Ishikawa (cell line): ENCODE measurements around the gene TYMP.

Source experiments
- CEBPB ChIP-seq: IDR thresholded peaks from 2 replicates; pipeline ENCODE4 v1.6.1; 2012
- CREB1 ChIP-seq: IDR thresholded peaks from 2 replicates; pipeline ENCODE4 v1.6.1; 2012; ENCODE audit warnings: low read depth
- EGR1 ChIP-seq: IDR thresholded peaks from 2 replicates; pipeline ENCODE4 v1.6.1; 2012
- EP300 ChIP-seq: IDR thresholded peaks from 2 replicates; pipeline ENCODE4 v1.6.1; 2012; ENCODE audit warnings: borderline replicate concordance
- FOXM1 ChIP-seq: IDR thresholded peaks from 2 replicates; pipeline ENCODE4 v1.6.1; 2012; ENCODE audit warnings: low read depth, borderline replicate concordance
- RAD21 ChIP-seq: IDR thresholded peaks from 2 replicates; pipeline ENCODE4 v1.6.1; 2012; ENCODE audit warnings: low read depth
- TAF1 ChIP-seq: IDR thresholded peaks from 2 replicates; pipeline ENCODE4 v1.6.1; 2012; ENCODE audit warnings: low read depth, mild to moderate bottlenecking
- TCF12 ChIP-seq: IDR thresholded peaks from 2 replicates; pipeline ENCODE4 v1.6.1; 2012; ENCODE audit warnings: low read depth
- YY1 ChIP-seq: IDR thresholded peaks from 2 replicates; pipeline ENCODE4 v1.6.1; 2012; ENCODE audit warnings: low read depth
- TF ChIP-seq, protein P1 (sequence below): IDR thresholded peaks from 2 replicates; pipeline ENCODE4 v1.6.1; 2012
- TF ChIP-seq, protein P2 (sequence below): IDR thresholded peaks from 2 replicates; pipeline ENCODE4 v1.6.1; 2012; ENCODE audit warnings: low read depth, mild to moderate bottlenecking
- TF ChIP-seq, protein P3 (sequence below): IDR thresholded peaks from 2 replicates; pipeline ENCODE4 v1.6.1; 2012

DNA sequence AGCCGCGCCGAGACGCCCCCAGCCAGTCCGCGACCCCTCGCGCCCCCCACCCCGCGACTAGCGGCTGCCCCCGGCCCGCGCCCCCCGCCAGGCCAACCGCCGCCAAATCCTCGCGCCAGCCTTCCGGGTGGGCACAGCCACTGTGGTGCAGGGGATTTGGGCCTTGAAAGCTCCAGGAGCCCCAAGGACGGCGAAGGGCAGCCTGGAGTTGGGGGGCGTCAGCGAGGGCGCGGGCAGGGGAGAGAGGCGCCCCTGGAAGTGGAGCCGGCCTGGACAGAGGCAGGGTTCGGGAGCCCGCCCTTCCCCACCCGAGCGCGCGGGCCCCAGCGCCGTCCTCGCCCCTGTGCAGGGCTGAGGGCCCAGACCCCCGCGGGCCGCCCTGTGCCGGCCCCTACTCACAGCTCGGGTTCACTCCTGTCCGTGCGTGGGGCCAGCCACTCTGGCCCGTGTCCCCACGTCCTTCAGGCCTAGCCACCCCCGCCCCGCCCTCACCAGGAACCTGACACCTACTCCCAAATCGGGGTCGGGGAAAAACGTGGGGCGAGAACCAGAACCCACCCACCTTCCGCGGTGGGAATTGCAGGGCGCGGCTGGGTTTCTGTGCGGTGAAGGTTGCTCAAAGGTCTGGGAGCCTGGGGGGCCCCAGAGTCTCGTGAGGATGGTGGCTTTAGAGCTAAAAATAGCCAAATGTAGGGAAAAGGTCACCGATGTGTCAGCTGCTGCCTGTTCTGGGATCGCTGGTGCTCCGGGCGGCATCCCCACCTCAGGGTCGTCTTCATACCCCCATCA, 48.4 kb upstream of the TYMP start, which contains the start of gene CPT1B:
- TF ChIP-seq TCF12 = no peak
- TF ChIP-seq, protein P1, sequence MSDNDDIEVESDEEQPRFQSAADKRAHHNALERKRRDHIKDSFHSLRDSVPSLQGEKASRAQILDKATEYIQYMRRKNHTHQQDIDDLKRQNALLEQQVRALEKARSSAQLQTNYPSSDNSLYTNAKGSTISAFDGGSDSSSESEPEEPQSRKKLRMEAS = no peak
- no peak for TF ChIP-seq EP300
- TF ChIP-seq TAF1 = no peak
- no peak for TF ChIP-seq RAD21
- TF ChIP-seq EGR1 = no peak
- TF ChIP-seq, protein P2, sequence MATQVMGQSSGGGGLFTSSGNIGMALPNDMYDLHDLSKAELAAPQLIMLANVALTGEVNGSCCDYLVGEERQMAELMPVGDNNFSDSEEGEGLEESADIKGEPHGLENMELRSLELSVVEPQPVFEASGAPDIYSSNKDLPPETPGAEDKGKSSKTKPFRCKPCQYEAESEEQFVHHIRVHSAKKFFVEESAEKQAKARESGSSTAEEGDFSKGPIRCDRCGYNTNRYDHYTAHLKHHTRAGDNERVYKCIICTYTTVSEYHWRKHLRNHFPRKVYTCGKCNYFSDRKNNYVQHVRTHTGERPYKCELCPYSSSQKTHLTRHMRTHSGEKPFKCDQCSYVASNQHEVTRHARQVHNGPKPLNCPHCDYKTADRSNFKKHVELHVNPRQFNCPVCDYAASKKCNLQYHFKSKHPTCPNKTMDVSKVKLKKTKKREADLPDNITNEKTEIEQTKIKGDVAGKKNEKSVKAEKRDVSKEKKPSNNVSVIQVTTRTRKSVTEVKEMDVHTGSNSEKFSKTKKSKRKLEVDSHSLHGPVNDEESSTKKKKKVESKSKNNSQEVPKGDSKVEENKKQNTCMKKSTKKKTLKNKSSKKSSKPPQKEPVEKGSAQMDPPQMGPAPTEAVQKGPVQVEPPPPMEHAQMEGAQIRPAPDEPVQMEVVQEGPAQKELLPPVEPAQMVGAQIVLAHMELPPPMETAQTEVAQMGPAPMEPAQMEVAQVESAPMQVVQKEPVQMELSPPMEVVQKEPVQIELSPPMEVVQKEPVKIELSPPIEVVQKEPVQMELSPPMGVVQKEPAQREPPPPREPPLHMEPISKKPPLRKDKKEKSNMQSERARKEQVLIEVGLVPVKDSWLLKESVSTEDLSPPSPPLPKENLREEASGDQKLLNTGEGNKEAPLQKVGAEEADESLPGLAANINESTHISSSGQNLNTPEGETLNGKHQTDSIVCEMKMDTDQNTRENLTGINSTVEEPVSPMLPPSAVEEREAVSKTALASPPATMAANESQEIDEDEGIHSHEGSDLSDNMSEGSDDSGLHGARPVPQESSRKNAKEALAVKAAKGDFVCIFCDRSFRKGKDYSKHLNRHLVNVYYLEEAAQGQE = no peak
- no peak for TF ChIP-seq CEBPB
- TF ChIP-seq FOXM1 = no peak
- TF ChIP-seq, protein P3, sequence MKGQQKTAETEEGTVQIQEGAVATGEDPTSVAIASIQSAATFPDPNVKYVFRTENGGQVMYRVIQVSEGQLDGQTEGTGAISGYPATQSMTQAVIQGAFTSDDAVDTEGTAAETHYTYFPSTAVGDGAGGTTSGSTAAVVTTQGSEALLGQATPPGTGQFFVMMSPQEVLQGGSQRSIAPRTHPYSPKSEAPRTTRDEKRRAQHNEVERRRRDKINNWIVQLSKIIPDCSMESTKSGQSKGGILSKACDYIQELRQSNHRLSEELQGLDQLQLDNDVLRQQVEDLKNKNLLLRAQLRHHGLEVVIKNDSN = no peak
- no peak for TF ChIP-seq YY1
- TF ChIP-seq CREB1 = no peak
